NCI-H2081 (cell line): ENCODE data around the gene NCBP3.
"Not testable (repeated sequence)": the region's sequence is repeated elsewhere in the genome, so short reads cannot be mapped to it uniquely, and the experiment has no call there.

ENCODE experiments used
- DNase-seq, 2 experiments: peaks; one replicate each; lab custom pipeline; 2025; lab: John Stamatoyannopoulos, UW

Gene NCBP3

DNA sequence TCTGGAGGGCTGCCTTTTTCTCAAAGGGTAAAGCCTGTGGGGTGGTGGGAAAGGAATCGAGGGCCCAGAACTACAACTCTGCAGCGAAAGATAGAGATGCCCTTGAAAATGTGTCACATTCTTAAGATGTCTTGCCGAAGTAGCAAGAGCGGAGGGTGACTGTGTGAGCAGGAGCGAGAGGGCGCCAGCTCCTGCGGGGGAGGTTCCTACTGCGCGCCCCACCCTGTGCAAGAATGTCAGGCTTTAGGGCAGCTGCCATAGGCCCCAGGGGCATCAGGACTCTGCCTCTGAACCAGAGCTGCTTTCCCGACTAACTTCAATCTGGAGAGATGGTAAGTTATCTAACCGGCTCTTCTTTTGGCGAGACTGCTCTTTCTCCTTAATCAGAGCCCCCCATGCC, 33.3 kb downstream of the NCBP3 start:
- DNase-seq = no peak

DNA sequence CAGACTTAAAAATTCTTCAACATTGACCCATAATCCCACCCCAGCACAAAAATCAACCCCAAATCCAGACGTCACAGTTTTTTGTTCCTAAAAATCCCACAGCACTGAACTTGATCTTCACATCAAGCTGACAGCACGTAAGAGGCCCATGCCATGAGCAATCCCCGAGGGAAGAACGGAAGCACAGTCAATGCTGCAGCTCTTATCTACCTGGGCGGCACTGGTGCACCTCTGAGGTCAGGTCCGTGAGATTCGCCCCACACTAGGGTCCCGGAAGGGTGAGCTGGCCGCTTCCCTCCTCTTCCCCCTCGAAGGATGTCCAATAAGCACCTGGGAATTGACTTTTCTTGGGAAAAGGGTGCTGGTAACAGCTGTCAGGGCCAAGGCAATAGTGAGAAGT, 33.8 kb downstream of the NCBP3 start:
- DNase-seq = no peak

DNA sequence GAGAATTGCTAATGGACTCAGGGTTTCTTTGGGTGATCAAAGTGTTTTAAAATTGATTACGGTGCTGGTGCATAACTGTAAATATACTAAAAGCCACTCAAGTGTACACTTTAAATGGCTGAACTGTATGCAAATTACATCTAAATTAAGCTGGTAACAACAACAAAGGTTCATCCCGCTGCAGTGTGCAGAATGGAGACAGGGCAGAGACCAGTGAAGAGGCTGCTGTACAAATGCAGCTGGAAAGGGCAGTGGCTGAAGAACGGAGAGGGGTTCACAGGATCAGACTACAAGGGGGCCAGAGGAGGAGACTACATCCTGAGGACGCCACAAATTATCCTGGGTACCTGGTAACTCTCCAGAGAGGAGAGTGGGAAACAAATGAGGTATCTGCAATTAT, 36.0 kb downstream of the NCBP3 start:
- no peak for DNase-seq

DNA sequence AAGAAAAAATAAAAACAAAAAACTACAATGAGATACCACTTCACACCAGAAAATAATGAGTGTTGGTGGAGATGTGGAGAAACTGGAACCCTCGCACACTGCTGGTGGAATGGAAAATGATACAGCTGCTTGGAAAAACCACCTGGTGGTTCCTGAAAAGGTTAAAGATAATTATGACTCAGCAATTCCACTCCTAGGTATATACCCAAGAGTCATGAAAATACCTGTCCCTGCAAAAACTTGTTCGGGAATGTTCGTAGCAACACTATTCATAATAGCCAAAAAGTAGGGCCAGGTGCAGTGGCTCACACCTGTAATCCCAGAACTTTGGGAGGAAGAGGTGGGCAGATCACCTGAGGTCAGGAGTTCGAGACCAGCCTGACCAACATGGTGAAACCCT, 36.9 kb downstream of the NCBP3 start:
- DNase-seq = no peak

DNA sequence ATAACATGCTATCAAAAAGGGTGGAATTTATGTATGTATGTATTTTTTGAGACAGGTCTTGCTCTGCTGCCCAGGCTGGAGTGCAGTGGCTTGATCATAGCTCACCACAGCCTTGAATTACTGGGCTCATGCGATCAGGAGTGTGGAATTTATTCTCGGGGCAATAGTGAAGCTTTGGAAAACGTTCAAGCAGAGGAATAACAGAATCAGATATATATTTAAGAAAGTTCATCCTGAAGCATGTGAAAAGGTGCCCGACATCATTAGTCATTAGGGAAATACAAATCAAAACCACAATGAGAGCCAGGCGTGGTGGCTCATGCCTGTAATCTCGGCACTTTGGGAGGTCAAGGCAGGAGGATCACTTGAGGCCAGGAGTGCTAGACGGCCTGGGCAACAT, 37.3 kb downstream of the NCBP3 start:
- no peak for DNase-seq

DNA sequence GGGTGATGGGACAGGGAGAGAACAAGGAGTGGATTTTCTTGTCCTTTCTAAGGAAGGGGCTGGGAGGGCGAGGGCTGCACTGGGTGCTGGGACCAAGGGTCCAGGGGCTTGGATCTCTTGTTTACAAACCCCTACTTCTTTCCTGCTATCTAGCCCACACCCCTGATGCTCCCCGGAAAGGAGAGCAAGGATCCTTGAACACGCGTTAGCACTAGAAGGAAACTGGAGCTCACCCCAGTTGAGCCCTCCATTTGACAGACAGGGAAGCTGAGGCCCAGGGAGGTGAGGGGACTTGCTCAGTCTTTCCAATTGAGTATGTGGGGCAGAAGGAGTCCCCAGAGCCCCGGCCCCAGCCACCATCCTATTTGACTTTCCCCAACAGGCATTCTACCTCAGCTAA, 40.5 kb downstream of the NCBP3 start:
- DNase-seq = no peak

DNA sequence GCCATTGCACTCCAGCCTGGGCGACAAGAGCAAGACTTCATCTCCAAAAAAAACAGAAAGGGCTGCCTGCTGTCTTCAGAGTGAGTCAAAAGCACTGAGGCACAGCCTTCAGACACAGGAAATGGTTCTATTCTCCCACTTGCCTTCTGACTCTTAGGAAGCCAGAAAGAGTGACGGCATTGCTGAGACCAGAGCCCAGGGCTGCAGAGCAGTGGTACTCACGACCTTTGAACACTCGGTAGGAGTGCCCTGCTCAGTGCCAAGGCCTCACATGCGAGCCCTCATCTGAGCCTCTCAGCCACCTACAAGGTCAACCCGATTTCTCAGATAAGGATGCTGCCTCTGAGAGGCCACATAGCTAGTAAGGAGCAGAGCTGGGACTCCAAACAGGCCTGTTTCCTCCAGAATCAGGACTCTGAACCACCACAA, 41.5 kb downstream of the NCBP3 start:
- DNase-seq = no peak

DNA sequence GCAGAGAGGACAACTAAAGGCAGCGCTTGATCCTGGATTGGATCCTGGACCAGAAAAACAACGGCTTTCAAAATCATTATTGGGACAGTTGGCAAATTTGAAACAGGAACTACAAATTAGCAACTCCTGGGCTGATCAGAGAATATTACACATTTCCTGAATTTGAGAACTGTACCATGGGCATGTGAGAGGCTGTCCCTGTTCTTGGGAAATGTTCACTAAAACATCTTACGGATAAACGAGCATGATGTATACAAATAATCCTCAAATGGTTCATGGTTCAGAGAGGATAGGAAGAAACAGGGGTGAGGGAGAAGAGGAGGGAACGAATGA, 42.8 kb downstream of the NCBP3 start:
- no peak for DNase-seq

DNA sequence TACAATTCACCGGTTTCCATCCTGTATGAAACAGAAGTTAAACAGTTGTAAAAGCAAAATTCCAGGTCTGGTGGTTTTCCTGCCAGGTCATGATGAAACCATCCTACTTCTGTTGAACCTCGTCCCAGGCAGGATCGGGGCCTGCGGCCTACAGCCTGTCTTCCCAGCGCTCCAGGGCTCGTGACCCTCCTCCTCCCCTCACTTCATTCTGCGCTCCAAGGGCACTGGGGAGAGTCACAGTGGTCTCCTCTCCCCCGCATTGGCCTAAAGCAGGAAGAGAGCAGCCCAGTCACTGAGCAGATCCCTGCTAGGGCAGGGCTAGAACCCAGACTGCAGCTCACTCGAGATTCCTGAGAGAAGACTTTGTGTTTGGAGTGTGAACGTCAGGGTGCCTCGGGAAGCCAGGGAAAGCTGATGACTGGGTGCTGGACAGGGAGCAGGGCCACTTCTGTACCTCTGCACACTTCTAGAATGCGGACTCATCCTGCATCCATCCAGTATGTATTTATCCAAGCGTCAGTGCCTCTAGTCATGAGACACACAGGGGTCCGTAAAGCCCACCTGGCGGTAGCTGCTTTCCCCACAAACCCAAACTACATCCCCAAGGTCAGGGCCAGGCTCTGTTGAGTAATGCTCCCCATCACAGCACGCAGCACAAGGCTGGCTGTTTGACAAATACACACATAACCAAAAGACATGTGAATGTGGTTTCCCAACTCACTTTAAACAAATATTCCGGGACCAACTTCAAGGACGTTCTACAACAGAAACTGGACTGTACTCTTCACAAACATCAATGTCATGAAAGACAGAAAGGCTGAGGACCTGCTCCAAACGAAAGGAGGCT, 43.4 kb downstream of the NCBP3 start:
- DNase-seq = no peak

DNA sequence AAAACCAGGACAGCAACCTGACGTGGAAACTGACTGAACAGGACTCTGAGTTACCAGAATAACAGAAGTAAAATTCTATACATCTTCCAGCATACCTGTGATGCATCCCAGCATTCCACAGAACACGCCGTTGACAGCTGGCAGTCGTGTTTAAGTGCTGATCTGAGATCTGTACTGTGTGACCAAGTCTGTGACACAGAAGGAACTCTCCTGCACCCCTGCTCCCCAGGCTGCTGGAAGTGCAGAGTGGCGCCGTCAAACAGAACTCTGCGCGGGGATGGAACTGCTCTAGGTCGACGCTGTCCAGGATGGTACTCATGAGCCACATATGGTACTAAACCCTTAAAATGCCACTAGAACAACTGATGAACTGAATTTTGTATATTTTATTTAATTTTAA, 44.3 kb downstream of the NCBP3 start:
- no peak for DNase-seq

DNA sequence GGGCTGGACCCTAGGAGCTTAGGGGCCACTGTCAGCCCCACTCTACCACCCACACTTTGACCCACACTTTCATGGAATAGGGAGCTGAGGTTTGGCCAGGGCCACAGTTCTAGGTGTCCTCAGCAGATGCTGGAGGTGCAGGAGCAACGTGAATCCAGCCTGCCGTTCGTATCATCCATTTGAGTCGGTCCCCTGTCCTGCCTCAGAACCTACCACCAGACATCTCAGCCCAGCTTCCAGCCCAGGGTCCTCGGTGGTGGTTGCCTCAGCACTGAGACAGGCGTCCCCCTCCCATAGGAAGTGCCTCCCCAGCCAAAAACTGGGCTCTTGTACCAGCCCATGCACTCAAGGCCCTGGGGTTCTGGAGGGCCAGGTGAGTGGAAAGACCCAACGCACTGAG, 44.7 kb downstream of the NCBP3 start:
- DNase-seq = no peak

DNA sequence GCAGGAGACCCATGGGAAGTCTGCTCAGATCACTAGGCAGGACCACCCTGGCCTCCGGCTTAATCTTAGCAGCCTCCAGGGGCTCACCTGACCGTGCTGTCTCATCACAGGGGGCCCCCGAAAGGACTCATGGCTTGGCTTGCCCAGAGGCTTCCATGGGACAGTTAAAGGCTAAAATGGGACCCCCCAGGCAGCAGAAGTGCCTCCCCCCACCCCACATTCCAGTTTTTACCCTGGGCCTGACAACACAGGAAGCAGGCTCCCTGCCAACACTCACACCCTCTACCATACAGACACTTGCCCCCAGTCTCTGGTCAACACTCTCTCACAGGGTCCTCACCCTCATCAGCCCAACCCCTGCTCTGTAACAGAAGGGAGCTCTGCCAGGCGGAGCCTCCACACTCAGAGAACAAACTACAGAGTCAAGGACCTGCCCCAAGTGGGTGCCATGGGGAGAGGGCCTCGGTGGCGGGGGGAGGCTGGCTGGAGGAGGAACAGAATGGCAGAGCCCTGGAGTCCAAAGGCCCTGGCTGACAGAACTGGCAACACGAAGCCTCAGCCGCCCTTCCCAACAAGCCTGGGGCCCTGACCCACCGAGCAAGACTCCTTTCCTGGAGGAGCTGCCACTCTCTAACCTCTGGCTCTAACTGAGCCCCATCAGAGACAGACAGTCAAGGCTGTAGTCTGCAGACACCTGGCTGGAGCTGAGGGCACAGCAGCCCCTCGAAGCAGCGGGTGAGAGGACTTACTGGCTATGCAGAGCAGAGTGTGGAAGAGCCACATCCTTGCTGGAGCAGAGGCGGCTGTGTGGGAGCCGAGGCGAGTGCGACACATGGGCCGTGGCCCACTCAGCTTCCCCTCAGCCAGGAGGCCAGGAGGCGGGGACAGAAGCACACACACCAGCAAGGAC, 45.4 kb downstream of the NCBP3 start, which contains the start of gene ITGAE:
ITGAE (minus strand) TSS at position 827 of the 910 bp plus-strand sequence; CDS start at position 783, 44 bp downstream.
- no peak for DNase-seq

DNA sequence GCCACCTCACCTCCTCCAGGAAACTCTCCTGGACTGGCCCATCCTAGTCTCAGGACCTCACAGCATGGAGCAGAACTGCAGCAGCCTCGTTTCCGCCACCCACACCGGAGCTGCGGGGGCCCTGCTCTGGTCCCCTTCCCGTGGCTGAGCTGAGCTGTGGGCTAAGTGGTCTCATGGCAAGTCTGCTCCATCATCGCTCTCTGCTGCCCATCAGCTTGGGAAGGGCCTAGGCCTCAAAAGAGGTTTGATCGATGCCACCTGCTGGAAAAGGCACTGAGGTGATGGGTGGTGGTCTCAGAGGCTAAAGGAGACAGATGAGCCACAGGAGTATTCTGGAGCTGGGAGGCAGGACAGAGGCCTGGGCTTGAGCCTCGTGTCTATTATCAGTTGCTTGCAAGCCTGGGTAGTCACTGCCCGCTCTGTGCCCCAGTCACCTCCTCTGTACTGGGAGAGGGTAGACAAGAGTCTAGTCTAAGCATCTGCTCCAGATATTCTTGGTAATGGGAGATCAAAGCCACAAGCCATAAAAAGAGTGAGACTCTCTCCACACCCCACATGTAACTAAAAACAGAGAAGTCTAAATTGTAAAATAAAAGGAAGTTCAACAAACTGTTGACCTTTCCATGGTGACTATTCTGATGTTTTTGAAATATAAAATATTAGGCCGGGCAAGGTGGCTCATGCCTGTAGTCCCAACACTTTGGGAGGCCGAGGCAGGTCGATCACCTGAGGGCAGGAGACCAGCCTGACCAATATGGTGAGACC, 46.7 kb downstream of the NCBP3 start:
- DNase-seq = no peak

DNA sequence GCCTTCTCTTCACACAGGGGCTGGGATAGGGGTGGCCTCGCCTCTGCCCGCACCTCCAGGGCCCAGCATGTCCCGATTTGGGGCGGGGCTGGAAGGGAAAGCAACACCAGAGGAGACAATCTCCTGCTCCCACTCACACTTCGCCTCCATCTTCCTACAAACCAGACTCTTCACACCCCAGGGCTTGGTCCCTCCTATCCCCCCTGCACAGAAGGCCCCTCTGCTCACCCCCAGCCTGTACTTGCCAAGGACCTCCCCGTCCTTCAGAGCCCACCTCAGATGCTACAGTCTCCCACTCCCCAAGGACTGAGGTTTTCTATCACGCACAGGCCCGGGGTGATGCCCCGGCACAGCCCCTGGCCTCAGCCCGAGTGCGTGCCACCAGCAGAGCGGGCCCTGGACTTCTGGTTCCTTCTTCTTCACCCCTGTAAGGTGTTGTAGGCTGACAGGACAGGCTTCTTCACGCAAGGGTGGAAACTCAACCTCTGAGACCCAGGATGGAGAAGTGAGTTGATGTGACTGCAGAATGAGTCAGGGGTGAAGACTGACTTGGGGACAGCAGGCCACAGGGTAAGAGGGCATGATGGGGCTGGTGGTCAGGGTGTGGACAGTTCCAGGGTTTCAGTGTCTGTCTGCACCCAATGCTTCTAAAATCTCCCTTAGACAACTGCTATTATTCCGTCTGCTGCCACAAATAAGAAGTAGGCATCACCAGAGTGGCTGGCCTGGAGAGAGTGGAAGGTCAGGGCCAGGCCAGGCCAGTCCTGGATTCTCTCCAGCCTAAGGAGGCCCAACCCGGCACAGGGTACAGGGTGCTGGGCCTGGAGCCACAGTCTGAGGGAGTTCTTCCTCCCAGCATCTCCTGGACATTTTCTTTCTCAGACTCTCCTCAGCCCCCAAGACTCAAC, 47.5 kb downstream of the NCBP3 start:
- DNase-seq = no peak

DNA sequence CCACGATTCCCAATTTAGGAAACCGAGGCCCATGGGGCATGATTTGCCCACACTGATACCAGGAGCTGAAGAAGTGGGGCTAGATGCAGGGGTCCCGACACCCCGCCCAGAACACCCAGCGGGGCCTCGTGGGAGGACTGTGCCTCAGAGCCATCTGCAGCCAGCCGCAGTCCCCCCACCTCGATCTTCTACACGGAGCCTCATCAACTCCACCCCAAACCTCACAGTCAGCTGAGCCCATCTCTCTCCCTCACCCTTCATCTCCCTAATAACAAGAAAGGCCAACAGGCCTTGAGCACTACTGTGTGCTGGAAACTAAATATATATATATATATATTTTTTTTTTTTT, 49.2 kb downstream of the NCBP3 start:
- DNase-seq = no peak

DNA sequence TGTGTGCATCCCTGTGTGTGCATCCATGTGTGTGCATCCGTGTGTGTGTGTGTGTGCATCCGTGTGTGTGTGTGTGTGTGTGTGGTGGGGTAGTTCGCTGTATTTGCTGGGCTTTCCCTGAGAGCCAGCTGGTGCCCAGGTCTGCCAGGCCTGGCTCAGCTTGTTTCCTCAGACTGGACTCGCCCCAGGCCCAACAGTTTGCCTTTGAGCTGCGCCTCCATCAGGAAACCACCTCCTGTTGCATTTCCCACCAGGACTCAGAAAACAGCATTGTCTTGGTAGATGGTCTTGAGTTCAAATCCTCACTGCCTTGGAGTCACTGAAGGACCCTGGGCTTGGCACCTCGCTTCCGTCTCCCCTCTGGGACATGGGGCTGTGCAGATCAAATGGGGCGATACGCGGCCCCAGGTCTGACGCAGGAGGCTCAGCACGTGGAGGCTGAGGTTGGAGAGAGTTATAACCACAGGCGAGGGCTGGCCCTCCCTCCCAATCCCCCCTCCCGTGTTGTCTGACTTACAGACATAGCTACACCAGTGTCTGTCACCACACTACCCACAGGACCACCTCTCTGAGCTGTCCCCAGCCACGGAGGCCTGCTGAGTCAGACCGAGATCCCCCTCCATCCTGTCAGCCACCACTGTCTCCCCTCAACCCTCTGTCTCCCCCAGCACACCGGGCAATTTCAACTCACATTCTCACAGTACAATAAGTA, 49.8 kb downstream of the NCBP3 start:
- DNase-seq = no peak

DNA sequence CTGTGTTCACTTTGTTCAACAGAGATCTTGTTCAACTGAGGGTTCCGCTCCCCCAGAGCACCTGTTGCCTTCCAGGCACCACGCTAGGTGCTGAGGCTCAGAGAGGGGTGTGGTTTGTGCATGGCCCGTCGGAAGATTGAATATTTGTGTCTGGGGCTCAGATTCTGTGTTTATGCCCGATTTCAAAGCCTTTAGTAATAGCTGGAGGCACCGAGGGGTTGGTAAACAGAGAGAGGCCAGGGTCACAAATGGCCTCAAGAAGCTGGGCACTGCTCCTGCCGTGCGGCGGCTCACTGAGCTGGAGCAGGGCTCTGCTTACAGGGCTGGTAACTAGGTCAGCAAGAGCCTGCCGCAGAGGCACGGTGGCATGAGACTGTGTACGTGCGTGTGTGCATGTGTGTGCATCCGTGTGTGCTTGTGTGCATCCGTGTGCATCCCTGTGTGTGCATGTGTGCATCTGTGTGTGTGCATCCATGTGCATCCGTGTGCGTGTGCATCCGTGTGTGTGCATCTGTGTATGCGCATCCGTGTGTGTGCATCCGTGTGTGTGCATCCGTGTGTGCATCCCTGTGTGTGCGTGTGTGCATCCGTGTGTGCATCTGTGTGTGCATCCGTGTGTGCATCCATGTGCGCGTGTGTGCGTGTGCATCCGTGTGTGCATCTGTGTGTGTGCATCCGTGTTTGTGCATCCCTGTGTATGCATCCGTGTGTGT, 50.5 kb downstream of the NCBP3 start:
- DNase-seq = no peak

DNA sequence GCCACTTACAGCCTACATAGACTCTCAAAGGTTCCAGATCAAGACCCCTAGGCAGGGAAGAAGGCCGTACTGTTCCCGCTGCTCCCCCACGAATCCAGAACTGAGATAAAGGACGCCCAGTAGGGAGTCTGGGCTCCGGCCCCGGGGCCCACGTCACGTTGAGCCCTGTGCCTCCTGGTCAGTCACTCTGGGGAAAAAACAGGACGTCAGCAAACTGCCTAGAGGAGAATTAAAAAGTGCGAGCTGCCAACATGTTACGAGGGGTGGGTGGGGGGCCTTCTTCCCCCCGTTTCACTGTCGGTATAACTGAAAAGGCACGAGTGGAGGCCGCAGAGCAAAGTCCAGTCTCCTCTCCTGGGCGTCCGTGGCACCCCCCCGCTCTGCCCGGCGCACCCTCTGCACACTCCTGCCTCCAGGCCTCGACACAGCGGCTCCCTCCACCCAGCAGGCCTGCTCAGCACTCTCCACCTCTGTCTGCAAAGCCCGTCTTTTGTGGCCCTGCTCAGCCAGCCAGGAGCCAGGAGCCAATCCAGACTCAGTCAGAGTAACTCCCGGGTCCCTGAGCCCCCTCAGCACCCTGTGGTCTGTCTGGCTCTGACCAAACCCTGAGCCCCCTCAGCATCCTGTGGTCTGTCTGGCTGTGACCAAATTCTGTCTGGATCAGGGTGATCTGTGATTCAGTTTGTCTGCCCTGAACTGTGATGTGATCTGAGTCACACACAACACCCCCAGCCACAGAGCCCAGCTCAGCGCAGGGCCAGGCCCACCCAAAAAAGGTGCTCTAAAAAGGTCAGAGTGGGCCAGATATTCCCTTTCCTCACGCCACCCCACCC, 51.3 kb downstream of the NCBP3 start:
- no peak for DNase-seq

DNA sequence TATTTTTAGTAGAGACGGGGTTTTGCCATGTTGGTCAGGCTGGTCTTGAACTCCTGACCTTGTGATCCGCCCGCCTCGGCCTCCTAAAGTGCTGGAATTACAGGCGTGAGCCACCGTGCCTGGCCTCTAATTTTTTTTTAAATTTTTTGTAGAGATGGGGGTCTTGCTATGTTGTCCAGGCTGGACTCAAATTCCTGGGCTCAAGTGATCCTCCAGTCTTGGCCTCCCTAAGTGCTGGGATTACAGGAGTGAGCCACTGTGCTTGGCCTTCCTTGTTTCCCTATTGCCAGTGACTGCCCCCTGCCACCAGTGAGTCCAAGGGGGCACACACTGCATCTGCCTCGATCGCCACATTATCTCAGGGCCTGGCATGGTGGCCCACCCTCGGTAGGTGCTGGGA, 51.9 kb downstream of the NCBP3 start:
- not testable (repeated sequence) for DNase-seq
